GM19452 (cell line): ENCODE results near the gene YPEL1.
"Not testable (repeated sequence)": the region's sequence is repeated elsewhere in the genome, so short reads cannot be mapped to it uniquely, and the experiment has no call there.

Experiments used
- ATAC-seq: cut with Tn5 transposase; IDR thresholded peaks from one replicate; pipeline ENCODE4 v1.9.1; 2021; ENCODE audit not compliant: unreplicated experiment

The YPEL1 gene

GRCh38 chr22:21686193-21686608 is 49.4 kb downstream of the YPEL1 start:
- no peak for ATAC-seq

DNA sequence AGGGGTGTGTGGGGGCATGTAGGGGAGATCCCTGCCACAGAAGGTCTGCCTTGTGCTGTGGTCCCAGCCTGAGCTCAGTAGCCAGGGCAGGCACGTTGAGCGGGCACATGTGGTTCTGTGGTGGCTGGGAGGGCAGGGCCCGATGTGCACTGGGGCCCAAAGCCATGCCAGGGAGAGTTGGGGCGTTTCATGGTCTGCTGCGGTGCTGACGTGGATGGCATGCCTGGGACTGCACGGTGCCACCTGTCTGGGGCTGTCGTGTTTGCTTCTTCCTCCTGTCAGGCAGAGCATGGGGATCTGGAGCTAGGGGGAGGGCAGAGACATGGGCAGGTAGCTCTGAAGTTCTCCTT is 50.5 kb downstream of the YPEL1 start:
- ATAC-seq = no peak

DNA sequence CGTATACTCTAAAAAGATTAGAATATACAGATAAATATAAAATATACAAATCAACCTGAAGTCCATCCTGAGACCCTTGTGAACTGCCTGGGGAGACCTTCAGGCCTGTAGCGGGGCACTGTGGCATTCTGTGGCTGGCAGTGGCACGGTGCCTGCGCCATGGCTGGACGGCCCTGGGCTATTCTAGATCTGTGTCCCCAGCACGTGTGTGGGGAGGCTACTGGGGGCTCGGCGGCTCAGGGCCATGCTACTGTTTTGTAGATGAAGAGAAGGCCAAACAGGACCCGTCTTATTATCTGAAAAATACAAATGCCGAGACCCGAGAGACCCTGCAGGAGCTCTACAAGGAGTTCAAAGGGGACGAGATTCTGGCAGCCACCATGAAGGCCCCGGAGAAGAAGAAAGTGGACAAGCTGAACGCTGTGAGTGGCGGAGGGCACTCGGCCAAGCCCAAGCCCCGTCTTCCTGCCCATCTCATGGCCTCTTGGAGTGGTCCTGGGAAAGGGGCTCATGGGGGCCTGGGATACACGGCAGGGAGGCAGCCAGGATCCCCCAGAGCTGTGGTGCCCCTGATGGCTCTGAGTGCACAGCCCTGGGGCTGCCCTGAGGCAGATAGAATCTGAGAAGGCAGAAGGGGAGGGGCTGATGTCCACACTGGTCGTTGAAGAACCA is 51.0 kb downstream of the YPEL1 start:
- ATAC-seq = no peak

DNA sequence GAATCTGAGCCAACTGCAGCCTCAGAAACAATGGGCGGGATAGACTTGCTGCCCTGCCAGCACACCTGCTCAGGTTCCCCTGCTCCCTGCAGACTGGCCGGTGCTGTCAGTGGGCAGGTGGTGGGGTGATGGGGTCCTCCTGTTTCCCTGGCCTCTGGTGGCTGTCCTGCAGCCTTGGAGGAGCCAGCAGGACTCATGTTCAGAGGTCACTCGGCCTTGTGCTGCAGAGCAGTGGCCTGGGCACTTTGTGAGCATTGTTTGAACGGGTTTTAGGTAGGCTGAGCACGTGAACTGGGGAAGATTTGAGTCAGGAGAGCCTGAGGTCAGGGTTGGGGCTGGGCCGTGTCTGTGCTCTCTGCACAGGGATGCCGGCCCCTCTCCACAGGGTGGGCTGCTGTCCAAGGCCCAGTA is 52.2 kb downstream of the YPEL1 start:
- no peak for ATAC-seq

DNA sequence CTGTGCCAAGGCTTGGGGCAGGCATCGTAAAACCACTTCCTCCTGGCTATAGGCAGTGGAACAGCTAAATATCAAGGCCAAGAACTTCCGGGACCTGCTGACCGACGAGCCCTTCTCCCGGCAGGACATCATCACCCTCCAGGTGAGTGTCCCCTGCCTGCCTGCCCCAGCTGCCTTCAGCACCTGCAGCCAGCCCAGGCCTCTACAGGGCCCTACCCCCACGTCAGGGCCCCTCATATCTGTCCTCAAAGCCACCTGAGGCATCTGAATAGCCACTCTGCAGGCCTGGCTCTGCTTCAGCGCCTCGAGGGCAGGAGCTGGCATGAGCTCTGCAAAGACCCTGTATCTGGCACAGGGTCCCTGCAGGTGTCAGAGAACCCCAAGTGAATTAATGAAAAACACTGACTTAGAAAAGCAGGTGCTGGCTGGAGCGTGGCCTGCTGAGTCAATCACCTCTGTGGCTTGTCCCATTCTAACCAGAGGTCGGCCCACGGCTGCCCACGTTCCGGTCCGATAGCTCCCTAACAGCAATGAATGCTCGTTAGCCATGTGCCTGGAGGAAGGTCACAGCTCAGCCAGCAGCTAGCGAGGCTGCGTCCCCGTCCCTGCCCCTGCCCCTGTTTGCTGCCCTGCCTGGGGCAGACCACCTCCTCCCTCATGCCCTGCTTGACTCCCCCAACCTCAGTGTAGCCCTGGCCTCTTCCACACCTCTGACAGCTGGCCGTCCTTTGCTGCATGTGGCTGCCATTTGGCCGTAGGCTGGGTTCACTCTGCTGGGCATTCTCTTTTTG is 53.0 kb downstream of the YPEL1 start:
- ATAC-seq = no peak

DNA sequence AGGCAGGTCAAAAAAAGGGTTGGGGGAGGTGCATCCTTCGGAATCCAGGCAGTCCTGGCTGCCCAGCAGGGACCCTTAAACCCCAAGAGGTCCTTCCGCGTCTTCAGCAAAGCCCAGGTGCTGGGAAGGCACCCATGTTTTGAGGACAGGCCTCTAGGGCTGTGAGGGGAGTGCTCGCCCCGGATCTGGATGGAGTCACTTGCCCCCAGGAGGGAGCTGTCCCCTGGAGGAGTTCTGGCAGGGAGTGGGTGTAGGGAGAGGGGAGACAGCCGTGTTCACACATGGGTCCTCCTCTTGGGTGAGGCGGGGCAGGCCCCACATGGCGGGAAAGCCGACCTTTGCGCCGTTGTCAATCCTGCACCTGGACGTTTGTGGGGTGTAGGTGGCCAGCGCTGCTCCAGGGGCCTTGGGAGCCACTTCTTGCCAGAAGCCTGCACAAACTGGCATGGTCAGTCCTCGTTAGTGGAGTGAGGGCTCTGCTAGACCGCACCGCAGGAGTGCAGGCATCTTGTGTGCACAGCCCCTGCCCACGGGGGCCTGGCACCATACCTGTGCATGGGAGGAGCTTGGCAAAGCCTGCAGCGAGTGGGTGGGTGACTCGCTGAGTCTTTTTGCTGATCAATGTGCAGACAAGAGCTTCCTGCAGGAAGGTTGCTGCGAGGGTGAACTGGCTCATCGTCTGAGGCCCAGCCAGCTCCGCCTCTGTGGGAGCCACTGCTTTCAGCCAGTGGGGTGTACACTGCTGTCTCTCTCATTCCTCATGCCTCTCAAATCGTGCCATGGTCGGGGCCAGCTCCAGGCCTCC is 53.8 kb downstream of the YPEL1 start:
- no peak for ATAC-seq

- no peak for ATAC-seq
Observed at GRCh38 chr22:21680830-21681565, 54.6 kb downstream of the YPEL1 start.

GRCh38 chr22:21679383-21679782 is 56.2 kb downstream of the YPEL1 start:
- ATAC-seq = no peak

DNA sequence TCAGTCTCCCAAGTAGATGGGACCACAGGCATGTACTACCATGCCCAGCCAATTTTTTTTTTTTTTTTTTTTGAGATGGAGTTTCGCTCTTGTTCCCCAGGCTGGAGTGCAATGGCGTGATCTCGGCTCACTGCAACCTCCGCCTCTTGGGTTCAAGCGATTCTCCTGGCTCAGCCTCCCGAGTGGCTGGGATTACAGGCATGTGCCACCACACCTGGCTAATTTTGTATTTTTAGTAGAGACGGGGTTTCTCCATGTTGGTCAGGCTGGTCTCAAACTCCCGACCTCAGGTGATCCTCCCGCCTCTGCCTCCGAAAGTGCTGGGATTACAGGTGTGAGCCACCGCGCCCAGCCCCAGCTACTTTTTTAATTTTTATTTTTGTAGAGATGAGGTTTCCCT is 56.8 kb downstream of the YPEL1 start:
- ATAC-seq = not testable (repeated sequence)

DNA sequence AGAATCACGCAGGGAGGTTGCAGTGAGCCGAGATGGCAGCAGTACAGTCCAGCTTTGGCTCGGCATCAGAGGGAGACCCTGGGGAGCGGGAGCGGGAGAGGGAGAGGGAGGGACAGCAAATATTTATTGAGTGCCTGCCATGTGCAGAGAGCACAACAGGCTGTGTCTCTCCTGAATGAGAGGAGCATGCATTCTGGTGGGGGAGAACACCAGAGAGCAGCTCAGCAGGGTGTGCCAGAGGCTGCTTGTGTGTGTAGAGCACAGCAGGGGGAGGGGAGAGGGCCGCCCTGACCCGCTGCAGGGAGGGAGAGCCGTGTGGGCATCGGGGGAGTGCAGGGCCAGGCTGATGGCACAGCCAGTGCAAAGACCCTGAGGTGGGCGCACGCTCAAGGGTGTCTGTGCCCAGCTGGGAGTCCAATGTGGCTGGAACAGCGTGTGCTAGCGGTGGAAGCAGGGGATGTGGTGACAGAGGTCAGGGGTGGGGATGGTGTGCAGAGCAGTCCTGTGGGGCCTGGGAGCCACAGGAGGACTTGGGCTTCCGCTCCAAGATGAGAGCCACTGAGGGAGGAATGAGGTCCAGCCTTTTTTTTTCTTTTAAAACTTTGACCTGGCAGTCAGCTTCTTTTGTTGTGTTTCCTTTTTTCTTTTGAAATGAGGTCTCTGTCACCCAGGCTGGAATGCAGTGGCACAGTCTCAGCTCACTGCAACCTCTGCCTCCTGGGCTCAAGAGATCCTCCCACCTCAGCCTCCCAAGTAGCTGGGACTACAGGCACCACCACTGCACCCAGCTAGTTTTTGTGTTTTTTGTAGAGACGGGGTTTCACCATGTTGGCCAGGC is 57.8 kb downstream of the YPEL1 start:
- ATAC-seq = no peak

DNA sequence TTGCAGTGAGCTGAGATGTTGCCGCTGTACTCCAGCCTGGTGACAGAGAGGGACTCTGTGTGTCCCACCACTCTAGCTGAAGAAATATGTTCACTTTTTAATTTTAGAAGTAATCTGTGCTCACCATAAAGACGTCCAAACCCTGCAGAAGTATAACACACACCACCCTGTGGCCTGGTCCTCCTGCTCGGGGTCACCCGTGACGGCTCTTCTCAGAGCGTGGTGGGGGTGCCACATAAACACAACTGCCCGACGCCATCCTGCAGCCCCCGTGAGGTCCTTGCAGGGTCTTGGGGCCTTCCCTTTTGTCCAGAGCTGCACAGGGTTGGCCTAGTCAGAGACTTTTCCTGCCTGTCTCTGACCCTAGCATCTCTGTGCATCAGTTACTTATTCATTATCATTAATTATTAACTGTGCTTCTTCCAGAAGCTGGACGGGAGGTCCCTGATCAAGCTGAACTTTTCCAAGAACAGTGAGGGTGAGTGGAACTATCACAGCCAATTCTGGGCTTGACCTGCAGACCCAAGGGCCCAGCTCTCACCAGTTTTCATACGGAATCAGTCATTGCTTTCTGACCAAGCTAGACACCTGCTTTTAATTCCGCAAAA is 60.9 kb downstream of the YPEL1 start:
- no peak for ATAC-seq

- no peak for ATAC-seq
Observed at GRCh38 chr22:21673534-21674321, 61.9 kb downstream of the YPEL1 start.

GRCh38 chr22:21672107-21672629 is 63.4 kb downstream of the YPEL1 start:
- no peak for ATAC-seq

DNA sequence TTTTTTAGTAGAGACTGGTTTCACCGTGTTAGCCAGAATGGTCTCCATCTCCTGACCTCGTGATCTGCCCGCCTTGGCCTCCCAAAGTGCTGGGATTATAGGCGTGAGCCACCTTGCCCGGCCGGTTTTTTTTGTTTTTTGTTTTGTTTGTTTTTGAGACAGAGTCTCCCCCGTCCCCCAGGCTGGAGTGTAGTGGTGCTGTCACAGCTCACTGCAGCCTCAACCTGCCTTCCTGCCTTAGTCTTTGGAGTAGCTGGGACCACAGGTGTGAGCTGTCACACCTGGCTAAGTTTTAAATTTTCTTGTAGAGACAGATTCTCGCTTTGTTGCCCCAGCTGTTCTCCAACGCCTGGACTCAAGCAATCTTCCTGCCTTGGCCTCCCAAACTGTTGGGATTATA is 66.6 kb downstream of the YPEL1 start:
- ATAC-seq = no peak

- ATAC-seq = no peak
Observed at GRCh38 chr22:21666786-21667185, 68.8 kb downstream of the YPEL1 start.

GRCh38 chr22:21665047-21665851 is 70.3 kb downstream of the YPEL1 start:
- no peak for ATAC-seq

DNA sequence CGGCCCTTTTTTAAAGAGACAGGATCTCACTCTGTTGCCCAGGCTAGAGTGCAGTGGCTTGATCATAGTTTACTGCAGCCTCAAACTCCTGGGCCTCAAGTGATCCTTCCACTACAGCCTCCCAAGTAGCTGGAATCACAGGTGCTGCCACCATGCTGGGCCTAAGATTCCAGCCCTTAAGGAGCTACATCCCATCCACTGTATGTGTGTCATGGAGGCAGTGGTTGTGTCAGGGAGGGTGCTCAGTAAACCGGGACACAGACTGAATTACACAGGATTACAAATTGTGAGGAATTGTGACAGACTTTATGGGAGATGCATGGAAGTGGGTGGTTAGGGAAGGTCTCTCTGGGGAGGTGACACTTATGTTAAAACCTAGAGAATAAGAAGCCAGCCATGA is 71.9 kb downstream of the YPEL1 start:
- no peak for ATAC-seq

GRCh38 chr22:21661991-21662390 is 73.6 kb downstream of the YPEL1 start:
- no peak for ATAC-seq
